GM06990 (cell line): ENCODE data around the gene INS.

ENCODE experiments used
- DNase-seq: peaks from one replicate; pipeline ENCODE4 v3.0.0-alpha.2; 2011; ENCODE audit not compliant: insufficient read length; ENCODE audit errors: extremely low read depth
- H3K27me3 ChIP-seq: replicated peaks from 2 replicates; pipeline ENCODE4 v1.6.0; 2011; ENCODE audit warnings: low read length; ENCODE audit not compliant: control insufficient read depth, insufficient read depth
- H3K36me3 ChIP-seq: 2 replicates; pipeline ENCODE4 v1.5.1; 2011; ENCODE audit warnings: low read length; ENCODE audit not compliant: control insufficient read depth, insufficient read depth
- H3K4me3 ChIP-seq: replicated peaks from 2 replicates; pipeline ENCODE4 v1.5.1; 2011; ENCODE audit warnings: low read depth, mild to moderate bottlenecking, control low read depth, low read length
- CTCF ChIP-seq: IDR thresholded peaks from 2 replicates; pipeline ENCODE4 v1.5.1; 2011; ENCODE audit warnings: low read length, control low read depth, mild to moderate bottlenecking, inconsistent platforms; ENCODE audit not compliant: insufficient read depth, poor library complexity, severe bottlenecking

The INS gene

GRCh38 chr11:2169626-2170570 lies 8.9 kb upstream of the INS start:
- no peaks in the 10 kb centered on the region for H3K27me3 ChIP-seq
- H3K36me3 ChIP-seq: no peaks in the 10 kb centered on the region
- no peak for DNase-seq
- no peak overlapping the region for H3K4me3 ChIP-seq
- no peak for TF ChIP-seq CTCF

GRCh38 chr11:2169005-2169378 lies 8.0 kb upstream of the INS start:
- Histone ChIP-seq H3K36me3 (no peaks in the 10 kb centered on the region), H3K27me3 (no peaks in the 10 kb centered on the region), H3K4me3 (no peak overlapping the region)
- DNase-seq: no peak
- TF ChIP-seq CTCF: no peak

- H3K27me3 ChIP-seq: no peaks in the 10 kb centered on the region
- H3K36me3 ChIP-seq: no peaks in the 10 kb centered on the region
- DNase-seq: no peak
- no peak overlapping the region for H3K4me3 ChIP-seq
- no peak for TF ChIP-seq CTCF
These were observed 7.4 kb upstream of the INS start for GRCh38 chr11:2168286-2169004.

- H3K27me3 ChIP-seq: no peaks in the 10 kb centered on the region
- TF ChIP-seq CTCF: no peak
- H3K36me3 ChIP-seq: no peaks in the 10 kb centered on the region
- no peak for DNase-seq
- no peak overlapping the region for H3K4me3 ChIP-seq
These were observed 6.4 kb upstream of the INS start for GRCh38 chr11:2167141-2168045.

- H3K27me3 ChIP-seq: no peaks in the 10 kb centered on the region
- DNase-seq: no peak
- TF ChIP-seq CTCF: peak; percentile 54
These were observed 5.3 kb upstream of the INS start for GRCh38 chr11:2166091-2166851.

More at GRCh38 chr11:2166091-2166851, 5.3 kb upstream of the INS start:
- H3K4me3 ChIP-seq: no peak overlapping the region
- no peaks in the 10 kb centered on the region for H3K36me3 ChIP-seq
